Measurements from ENCODE around the gene ATAD3A.
"Not testable (repeated sequence)": the region's sequence is repeated elsewhere in the genome, so short reads cannot be mapped to it uniquely, and the experiment has no call there.

ATAD3A gene

DNA sequence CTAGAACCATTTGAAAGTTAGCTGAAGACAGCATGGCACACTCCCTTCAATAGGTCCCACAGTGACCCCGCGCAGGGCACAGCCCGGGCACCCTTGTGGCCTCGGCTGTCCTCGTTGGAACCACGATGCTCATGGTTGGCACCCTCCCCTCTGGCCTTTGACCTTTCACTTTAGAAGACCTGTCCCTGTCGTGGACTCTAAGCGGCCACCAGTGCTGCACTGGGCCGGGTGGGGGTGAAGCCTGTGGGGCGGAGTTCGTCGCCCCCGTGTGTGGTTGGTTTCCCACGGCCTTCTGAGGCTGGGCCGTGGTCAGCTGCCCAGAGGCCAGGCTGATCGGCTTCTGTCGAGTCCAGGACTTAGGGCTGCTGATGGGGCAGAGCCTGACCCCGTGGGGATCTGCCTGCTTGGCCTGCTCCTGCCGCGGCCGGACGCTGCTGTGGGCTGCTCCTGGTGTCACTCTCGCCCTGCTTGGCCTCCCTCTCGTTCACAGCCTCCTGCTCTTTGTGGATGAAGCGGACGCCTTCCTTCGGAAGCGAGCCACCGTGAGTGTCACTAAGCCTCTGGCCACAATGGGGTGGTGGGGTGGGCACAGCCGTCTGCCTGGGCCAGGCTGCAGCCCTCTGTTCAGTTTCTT, 12.9 kb downstream of the ATAD3A start:
- DNase-seq: not testable (repeated sequence)

DNA sequence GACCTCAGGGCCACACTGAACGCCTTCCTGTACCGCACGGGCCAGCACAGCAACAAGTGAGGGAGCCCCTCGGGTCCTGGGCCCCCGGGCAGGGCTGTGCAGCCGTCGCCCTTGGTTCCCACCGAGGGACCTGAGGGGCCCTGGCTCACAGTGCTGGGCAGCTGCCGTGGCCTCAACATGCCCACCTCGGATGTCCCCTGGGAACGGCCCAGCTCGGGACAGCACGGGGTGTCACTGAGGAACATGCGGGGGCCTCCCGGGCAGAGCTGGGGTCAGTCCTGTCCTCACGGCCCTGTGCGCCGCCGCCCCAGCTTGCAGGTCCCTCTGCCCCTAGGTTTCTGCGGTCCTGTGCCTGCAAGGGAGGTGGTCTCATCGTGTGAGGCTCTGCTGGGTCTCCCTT, 14.5 kb downstream of the ATAD3A start:
- not testable (repeated sequence) for DNase-seq

DNA sequence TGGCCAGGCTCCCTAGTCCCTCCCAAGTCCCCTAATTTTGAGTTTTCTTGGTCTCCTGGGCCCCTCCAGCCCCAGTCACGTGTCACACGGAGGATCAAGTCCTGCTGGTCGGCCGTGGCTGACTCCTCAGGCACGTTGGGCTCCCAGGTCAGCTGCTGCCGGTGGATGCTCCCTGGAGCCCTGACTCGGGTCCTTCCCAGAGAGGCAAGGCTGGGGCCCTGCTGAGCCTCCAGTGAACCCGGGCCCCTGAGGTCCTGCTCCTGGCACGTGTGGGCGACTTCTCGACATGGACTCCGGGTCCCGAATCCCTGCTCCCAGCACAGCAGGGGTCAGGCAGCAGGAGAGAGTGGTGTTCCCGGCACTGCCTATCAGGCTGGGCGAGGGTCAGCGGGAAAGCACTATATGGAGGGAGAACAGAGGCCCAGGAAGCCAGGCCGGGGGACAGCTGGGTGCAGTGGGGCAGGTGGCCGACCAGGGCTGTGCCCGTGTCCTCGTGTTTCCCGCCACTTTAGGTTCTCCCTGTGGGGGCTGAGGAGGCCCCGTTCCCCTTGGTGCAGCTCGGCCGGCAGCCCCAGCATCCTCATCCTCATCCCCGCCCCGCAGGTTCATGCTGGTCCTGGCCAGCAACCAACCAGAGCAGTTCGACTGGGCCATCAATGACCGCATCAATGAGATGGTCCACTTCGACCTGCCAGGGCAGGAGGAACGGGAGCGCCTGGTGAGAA, 15.3 kb downstream of the ATAD3A start:
- DNase-seq: no peak

DNA sequence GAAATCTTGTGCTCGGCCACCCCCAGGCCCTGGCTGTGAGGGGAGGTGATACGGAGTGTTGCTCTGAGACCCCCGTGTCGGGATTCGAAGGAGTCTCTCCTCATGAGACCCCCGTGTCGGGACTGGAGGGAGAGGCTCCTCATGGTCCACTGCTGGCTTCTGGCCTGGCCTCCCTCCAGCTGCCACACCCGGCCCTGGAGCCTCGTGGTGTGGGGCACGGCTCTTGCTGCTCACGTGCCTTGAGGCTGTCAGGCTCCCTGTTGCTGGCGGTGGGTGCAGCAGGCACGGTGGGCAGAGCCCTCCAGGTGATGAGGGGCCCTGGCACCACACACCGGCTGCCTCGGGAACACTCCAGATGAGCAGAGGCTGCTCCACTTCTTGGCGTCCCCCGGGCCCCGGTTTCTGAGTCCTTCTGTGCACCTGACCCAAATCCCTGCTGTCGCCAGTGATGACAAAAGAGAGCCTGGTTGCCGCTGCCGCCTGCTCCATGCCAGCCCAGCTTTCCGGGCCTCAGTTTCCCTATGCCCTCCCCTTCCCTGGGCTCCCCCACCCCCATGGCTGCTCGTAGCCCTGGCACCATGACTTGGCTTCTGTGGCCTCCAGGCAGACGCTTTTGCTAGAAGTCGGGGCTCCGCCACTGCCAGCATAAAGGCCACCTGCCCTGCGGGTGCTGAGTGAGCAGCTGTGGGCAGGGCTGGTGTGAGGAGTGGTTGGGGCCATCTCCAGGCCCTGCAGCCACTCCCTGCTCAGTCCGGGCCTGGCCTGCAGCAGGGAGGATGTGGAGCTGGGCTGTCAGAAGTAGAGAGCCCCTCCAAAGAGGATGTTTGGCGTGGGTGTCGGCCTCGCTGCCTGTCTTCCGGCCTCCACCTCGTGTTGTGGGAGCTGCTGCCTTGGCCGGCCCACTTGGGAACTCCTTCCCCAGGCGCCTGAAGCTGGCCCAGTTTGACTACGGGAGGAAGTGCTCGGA, 16.6 kb downstream of the ATAD3A start:
- DNase-seq: no peak

DNA sequence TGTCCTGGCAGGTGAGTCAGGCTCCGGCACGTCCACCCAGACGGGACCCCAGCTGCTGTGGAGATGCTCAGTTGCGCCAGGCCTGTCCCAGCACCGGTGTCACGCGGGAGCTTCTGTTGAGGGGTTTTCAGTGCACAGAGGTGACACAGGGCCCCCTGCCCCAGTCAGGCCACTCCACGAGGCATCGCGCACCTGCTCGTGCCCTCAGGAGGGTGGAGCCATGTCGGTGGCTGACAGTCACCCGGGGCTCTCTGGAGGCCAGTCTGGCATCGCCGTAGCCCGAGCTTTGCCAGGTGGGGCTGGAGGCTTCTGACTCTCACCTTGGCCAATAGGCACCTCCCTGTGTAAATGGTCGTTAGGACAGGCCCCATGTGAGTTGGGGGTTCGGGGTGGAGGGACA, 17.4 kb downstream of the ATAD3A start:
- no peak for DNase-seq

DNA sequence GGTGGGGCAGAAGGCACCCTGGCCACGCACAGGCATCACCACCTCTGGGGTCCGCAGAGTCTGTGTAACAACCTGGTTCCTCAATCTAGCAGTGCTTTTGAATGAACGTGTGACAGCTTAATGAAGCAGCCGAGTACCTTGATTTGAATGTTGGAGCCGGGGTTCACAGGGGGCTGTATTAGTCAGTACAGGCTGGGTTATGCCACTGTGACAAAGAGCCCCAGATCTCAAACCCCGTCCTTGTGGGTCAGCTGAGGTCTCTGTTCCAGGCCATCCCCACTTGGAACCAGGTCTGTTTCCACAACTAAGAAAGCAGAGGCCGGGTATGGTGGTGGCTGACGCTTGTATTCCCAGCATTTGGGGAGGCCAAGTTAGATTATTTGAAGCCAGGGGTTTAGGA, 18.0 kb downstream of the ATAD3A start:
- DNase-seq: no peak

DNA sequence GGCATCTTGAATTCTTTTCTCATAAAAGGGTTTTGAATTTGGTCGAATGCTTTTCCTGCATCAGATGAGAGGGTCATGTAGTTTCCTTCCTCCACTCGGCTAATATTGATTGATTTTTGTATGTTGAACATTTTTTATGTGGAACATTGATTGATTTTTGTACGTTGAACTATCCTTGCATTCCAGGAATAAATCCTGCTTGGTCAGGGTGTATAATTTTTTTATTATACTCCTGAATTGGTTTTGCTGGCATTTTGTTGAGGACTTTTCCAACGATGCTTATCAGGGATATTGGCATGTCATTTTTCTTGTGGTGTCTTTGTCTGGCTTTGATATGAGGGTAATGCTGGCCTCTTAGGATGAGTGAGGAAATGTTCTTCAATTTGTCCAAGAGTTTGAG, 20.0 kb downstream of the ATAD3A start:
- DNase-seq: no peak

DNA sequence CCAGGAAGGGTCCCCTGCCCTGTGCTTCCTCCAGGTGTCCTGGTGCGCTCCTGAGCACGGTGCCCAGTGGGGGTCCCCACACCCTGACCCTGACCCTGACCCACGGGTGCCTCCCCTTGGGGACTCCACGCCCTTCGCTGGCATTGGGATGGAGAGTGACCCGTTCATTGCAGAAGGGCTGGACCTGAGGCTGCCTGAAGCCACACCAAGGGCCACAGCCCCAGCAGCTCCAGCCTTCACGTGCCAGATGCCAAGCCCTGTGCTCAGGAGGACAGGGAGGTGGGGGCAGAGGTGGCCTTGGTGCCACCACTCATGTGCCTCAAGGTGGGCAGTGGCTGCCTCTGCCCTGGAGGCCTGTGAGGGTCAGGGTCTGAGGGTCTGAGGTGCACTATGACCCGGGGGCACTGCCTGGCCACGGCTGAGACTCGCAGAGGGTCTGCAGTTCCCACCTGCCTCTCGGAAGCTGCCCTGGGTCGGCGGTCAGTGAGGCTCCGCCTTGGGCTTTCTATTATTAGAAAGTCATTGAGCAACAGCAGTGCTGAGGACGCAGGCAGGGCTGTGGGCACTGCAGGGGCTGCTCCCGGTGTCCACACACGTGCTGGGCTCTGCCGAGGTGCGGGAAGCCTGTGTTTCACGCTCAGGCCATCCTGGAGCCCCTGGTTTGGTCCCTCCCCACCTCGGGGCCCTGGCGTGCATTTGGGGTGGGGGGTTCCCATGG, 21.4 kb downstream of the ATAD3A start:
- DNase-seq: not testable (repeated sequence)

DNA sequence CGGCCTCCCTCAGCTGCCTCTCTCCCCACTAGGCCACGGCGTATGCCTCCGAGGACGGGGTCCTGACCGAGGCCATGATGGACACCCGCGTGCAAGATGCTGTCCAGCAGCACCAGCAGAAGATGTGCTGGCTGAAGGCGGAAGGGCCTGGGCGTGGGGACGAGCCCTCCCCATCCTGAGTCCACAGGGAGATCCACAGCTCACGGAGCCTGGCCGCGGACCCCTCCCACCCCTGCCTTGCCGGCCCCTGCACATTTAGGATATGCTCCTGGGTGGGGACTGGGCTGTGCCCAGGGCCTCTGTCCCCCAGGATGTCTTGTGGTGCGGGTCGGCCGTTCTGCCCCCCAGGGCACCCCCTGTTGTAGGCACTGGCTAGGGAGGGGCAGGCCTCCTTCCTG, 21.9 kb downstream of the ATAD3A start:
- not testable (repeated sequence) for DNase-seq

DNA sequence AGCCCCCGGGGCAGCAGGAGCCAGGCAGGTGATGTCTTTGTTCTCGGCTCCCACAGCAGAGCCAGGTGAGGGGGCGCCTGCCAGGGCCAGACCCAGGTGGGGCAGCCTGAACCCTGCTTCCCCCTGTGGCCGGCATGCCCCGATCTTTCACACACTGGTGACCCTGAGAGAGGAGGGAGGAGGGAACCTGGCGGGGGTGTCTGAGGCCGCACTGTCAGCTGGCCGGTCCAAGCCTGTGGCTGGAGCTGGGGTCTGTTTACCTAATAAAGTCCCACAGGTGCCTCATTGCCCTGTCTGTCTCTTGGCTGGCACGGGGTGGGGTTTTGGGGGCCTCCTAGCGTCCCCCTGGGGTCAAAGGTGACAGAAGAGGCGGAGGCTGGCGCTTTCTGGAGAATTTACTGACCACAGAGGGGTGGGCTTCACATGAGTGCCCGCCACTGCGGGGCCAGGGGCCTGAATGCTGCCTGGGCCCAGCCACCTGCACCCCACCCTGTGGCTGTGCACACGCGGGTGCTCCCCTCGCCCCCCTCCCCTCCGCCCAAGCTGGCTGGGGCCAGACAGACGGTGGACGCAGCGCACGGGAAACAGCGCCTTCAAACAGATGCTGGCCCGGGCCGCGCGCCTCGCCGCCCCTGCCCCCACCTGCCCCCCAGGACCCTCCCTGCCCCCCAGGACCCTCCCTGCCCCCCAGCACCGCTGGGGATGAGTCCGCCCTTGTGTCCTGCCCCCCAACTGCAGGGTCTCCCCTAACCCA, 22.6 kb downstream of the ATAD3A start:
- no peak for DNase-seq

DNA sequence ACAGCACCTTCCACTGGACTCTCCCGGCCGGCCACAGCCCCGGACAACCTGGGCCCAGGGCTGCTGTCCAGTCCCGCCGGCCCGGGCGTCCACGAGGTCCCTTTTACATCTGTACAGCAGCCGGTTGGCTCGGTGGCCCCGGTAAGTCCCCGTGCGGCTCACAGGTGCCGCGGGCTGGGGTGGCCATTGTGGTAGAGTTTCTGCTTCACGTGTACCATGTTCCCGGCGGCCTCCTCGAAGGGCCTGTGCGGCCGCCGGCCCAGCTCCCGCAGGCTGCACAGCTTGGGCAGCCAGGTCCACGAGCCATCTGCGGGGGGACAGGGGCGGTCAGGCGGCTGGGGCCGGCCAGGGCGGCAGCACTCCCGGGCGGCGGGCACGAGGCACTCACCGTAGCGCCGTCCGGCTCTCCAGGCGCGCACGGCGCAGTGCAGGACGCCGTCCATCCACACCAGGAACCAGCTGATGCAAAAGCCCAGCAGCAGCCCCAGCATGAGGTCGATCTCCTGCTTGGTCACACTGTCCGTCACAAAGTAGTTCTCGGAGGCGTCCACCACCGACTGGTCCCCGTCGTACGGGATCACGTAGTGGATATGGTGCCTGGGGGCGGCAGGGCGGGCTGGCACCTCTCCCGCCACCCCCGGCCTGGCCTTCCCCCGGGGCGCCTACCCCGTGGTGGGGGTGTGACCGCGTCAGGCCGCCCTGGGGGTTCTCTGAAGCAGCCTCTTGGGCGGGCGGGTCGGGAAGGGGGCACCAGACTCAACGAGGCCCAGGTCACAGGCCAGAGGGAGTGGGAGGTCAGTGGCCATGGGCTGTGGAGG, 23.4 kb downstream of the ATAD3A start:
- no peak for DNase-seq

DNA sequence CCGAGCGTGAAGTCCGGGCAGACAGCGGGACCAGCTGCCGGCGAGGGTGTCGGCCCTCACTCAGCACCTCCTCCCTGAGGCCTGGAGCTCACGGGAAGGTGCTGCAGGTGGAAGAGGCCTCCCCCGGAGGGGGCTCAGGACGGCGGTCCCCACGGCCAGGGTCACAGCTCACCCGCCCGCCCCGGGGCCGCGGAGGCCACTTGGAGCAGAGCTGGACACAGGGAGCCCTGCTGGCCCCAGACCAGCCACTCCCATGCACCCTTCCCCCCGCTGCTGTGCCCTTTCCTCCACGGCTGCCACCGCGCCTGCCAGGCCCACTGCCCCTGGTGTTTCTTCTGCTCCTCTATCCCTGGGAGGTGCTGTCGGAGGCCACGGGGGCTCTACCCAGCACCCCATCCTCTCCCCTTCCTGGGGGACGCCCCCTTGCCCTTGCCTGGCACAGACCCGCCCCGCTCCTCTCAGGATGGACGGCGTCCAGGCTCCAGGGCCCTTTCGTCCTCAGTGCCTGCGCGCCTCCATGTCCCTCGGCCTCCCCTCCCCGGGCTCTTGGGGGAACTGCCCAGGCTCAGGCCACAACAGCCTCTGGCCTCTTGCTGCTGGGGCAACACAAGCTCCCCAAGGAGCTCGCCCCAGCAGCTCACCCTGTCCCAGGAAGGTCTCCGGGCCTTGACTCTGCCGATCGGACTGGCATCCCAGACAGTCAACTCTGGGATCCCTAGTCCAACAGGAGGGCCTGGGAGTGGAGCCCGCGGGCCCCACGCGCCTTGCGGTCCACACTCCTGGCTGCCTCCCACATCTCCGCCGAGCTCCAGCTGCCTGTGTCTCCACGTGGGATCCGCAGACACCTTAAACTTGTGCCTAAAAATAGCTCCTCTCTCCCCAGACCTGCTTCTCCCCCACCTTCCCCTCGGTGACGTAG, 24.3 kb downstream of the ATAD3A start:
- no peak for DNase-seq

DNA sequence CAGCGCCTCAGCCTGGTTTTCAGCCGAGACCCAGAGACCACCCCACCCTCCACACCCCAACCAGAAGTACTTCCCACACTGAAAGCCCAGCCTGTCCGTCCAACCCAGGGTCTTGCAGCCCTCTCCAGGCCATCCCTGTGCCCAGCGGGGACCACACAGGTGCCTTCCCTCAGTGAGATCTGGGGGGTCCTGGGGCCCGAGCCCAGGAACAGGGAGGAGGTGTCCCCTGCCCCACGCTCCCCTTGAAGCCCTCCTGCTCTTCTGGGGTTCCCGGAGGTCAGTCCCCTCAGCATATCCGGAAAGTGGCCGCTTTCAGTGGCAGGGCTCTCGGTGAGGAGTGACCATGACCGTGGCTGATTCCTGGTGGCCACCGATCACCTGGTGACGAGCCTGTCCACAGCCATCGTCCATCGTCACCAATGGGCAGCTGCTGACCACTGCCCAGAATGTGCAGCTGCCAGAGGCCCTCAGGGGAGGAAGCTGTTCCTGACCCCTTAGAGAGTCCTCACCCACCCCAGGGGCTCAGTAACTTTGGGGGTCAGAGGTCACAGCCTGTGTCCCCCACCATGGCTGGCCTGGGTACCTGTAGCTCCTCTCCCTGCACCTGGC, 25.1 kb downstream of the ATAD3A start:
- no peak for DNase-seq

DNA sequence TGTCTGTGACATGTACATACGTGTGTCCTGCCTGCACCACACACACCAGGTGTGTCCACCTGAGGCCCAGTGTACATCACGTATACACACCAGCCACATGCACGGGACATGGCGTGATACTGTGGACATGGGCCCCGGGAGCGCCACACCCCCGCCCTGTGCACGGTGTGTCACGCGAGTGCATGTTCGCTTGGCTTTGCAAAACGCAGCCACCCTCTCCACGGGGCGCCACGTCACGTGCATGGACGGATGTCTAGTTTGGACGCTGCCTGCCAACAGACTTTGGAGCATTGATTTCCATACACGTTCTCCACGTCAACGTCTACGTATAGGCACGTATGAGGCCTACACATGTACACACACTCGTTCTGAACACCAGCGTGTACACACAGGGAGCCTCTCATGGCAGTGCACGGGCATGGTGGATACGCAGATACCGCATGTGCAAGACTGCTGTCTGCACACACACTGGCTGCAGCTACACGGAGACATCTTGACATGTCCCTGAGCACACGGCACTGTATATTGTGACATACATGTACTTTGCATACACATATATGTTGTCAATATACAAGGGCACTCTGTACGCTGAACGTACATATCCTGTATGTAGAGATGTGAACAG, 25.8 kb downstream of the ATAD3A start:
- no peak for DNase-seq

DNA sequence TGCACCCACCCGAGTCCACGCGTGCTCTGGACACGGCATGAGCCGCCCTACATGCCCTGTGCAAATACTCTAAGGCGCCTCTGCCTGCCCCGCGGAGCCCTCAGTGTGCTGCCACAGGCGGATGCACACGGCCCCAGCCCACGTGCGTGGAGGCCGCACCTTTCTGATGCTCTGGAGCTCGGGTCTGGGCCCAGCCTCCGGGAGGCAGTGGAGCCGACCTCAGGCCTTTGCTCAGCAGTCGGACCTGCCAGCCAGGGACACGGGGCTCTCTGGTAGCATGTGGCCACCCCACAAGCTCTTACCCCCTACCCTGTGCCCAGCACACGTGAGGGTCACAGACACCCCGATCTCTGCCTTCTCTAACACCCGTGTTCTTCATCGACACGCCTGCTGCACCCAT, 26.4 kb downstream of the ATAD3A start:
- DNase-seq: no peak

DNA sequence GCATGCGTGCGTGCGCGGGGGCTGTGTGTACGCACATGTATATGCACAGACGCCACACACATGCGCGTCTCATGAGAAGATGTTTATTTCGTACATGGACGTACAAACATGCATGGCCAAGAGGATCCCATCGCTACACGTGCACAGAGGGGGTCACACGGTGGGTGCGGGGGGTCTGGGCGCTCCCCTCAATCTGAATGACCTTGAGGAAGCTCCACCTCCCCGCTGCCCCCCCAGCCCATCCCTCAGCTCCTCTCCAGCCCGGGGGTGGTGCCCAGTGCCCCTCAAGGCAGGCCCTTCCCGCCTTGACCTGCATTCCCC, 27.0 kb downstream of the ATAD3A start:
- no peak for DNase-seq

DNA sequence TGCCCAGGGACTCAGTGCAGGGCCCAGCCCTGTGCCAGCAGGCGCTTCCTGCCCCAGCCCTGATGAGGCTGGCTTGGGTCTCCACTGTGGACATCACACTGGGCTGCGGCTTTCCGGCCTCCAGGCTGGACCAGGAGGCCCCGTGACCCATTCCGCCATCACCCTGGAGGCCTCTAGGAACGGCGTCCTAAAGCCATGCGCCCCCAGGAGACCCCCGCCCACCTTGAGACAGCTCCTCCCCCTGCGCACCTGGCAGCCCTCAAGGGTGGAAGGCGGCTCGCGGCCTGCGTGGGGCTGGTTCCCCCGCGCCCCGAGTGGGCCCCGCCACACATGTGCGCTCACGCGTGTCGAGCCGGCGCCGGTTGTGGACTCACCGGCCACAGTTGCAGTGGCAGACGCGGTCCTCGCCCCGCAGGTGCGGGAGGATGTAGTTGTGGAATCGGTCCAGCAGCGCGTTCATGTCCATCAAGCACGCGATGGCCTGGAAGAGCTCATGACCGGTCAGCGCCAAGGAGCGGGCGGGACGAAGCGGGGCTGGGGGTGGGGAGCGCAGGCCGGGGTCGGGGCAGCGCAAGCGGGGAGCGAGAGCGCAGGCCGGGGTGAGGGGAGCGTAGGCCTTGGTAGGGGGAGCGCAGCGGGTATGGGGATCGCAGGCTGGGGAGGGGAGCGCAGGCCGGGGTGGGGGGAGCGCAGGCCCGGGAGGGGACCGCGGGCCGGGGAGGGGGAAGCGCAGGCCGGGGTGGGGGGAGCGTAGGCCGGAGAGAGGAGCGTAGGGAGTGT, 27.5 kb downstream of the ATAD3A start:
- DNase-seq: no peak

DNA sequence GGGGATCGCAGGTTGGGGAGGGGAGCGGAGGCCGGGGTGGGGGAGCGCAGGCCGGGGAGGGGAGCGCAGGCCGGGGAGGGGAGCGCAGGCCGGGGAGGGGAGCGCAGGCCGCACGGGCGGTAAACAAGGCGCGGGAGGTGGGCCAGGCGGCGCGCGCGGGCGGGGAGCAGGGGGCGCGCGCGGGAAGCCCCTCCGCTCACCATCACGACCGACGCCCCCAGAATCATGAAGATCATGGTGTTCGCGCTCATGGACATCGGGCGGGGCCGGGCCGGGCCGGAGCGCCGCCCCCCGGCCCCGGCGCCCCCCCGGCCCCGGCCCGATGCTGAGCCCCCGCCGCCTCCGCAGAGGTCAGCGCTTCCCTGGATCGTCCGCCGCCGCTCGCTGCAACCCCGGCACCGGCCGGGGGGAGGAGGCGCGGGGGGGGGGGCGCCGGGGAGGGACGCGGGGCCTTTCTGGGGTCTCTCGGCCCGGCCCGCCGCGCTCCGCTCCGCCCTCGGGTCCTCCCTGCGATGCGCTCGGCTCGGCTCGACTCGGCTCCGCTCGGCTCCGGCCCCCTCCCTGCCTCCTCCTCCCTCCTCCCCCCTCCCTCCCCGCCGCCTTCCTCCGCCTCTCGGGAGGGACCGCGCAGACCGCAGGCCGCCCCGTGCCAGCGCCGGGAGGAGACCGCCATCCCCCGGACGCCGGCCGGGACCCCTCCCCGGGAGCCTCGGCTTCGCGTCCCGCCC, 28.3 kb downstream of the ATAD3A start, which contains the start of gene TMEM240:
TSS of gene TMEM240 (minus strand) at position 535 of the 728 bp plus-strand sequence. CDS start at position 257, 278 bp downstream.
- DNase-seq: no peak
